ENCODE measurements around the gene MEGF11.

Gene MEGF11

GRCh38 chr15:66019826-66020398 is 233.6 kb downstream of the MEGF11 start:
- no peak for TF ChIP-seq CTCF (IDR thresholded peaks at IDR 0.05; ENCODE audit: insufficient read depth, missing control alignments)
- no peak for DNase-seq (ENCODE audit: insufficient read length, low spot score)
- no peak for FAIRE-seq

- TF ChIP-seq CTCF (IDR thresholded peaks at IDR 0.05; ENCODE audit: insufficient read depth, missing control alignments) = no peak
- DNase-seq (ENCODE audit: insufficient read length, low spot score) (no peak), FAIRE-seq (no peak)
Measured at GRCh38 chr15:66019368-66019767, 234.2 kb downstream of the MEGF11 start.

GRCh38 chr15:66018488-66018797 is 235.1 kb downstream of the MEGF11 start:
- no peak for FAIRE-seq
- TF ChIP-seq CTCF (IDR thresholded peaks at IDR 0.05; ENCODE audit: insufficient read depth, missing control alignments) = no peak
- no peak for DNase-seq (ENCODE audit: insufficient read length, low spot score)

GRCh38 chr15:66017792-66018487 is 235.6 kb downstream of the MEGF11 start:
- no peak for TF ChIP-seq CTCF (IDR thresholded peaks at IDR 0.05; ENCODE audit: insufficient read depth, missing control alignments)
- DNase-seq (ENCODE audit: insufficient read length, low spot score) (no peak), FAIRE-seq (no peak)

- no peak for TF ChIP-seq CTCF (IDR thresholded peaks at IDR 0.05; ENCODE audit: insufficient read depth, missing control alignments)
- FAIRE-seq (no peak), DNase-seq (ENCODE audit: insufficient read length, low spot score) (no peak)
Measured at GRCh38 chr15:66017000-66017399, 236.6 kb downstream of the MEGF11 start.

- FAIRE-seq = no peak
- no peak for DNase-seq (ENCODE audit: insufficient read length, low spot score)
- no peak for TF ChIP-seq CTCF (IDR thresholded peaks at IDR 0.05; ENCODE audit: insufficient read depth, missing control alignments)
Measured at GRCh38 chr15:66016199-66016598, 237.4 kb downstream of the MEGF11 start.

- no peak for TF ChIP-seq CTCF (IDR thresholded peaks at IDR 0.05; ENCODE audit: insufficient read depth, missing control alignments)
- no peak for DNase-seq (ENCODE audit: insufficient read length, low spot score)
- FAIRE-seq = no peak
Measured at GRCh38 chr15:66014635-66015182, 238.8 kb downstream of the MEGF11 start.

Measured in D721Med (cell line).